Activated T-helper 2 cell treated with anti-CD3 and anti-CD28 coated beads, Interferon-gamma antibody, Interleukin-2, Interleukin-4, amounts not matched to agents 10 μg/mL and 5 μg/mL and 100 μg/mL, durations not matched to agents 14 hours and 24 hours and 36 hours (primary cell): ENCODE data around the gene ENTPD6. TPM values are rescaled to one million over a fixed set of nuclear protein-coding genes. Genes with fewer than 3 reads are reported as not detected.

Source experiments
- DNase-seq: peaks from one replicate; pipeline ENCODE4 v3.0.0; 2021; ENCODE audit warnings: low spot score
- H3K27ac Mint-ChIP-seq: one replicate; pipeline ENCODE4 v1.8.0; 2021; ENCODE audit warnings: mixed read lengths
- H3K27me3 Mint-ChIP-seq: one replicate; pipeline ENCODE4 v1.8.0; 2021; ENCODE audit warnings: low read depth, mixed read lengths
- H3K36me3 Mint-ChIP-seq: one replicate; pipeline ENCODE4 v1.8.0; 2021; ENCODE audit warnings: low read depth, mixed read lengths
- H3K4me1 Mint-ChIP-seq: one replicate; pipeline ENCODE4 v1.8.0; 2021; ENCODE audit warnings: low read depth, mixed read lengths
- H3K4me3 Mint-ChIP-seq: one replicate; pipeline ENCODE4 v1.8.0; 2021; ENCODE audit warnings: low read depth, mild to moderate bottlenecking, moderate library complexity, mixed read lengths
- H3K9me3 Mint-ChIP-seq: one replicate; pipeline ENCODE4 v1.8.0; 2021; ENCODE audit warnings: mixed read lengths
- intact Hi-C: fragments of 100-400 bp; cut with micrococcal nuclease; formaldehyde crosslinking; loops from one replicate; pipeline ENCODE4 v1.15.1; 2023
- total RNA-seq: library from RNA; stranded (reverse); gene quantifications from 2 replicates; pipeline ENCODE4 v1.2.3, GENCODE V29; 2022

Gene ENTPD6
- total RNA-seq, 1 donor from 2014 or later = 48.8 TPM

- Mint-ChIP-seq H3K9me3 (no peaks in the 10 kb centered on the region), H3K4me3 (no peak overlapping the region), H3K27ac (no peak overlapping the region), H3K27me3 (no peaks in the 10 kb centered on the region), H3K4me1 (peaks cover 2% of the 10 kb centered on the region), H3K36me3 (peaks cover 29% of the 10 kb centered on the region)
- no peak for DNase-seq
- intact Hi-C loops = no loop called here
Measured at GRCh38 chr20:25270829-25271251, 75.3 kb downstream of the ENTPD6 start.

DNA sequence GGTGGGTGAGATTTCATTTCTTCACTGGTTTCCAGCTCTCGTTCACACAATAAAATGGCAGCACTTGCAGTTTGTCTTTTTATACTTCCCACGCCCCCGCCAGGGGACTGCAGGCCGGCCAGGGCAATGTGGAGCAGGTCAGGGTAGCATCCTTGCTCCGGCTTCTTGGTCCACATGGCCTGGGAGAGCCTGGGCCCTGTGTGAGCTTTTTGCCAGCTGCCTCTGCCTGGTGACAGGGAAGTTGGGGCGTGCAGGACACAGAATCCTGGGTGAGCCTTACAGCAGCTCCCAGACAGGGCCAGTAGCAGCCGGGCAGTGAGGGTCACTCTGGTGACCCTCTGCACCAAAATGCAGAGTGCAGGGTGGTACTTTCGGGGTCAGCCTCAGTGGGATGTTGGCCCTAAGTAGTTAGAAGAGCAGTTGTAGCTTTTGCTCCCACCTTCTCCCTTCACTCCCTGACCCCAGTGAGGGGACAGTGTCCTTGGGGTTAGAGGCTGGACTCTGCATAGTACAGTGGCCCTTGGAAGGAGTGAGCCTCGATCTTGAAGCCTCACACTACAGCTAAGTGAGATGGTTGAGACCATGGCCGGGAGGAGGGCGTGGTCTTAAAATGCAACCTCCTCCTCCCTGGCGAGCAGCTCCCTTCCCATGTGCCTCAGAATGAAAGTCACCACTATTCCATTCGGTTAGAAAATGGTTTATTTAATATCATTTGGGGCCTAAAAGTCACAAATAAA lies 76.1 kb downstream of the ENTPD6 start:
- no peak overlapping the region for H3K4me3 Mint-ChIP-seq
- H3K9me3 Mint-ChIP-seq = no peaks in the 10 kb centered on the region
- no peaks in the 10 kb centered on the region for H3K27me3 Mint-ChIP-seq
- H3K36me3 Mint-ChIP-seq = peaks cover 29% of the 10 kb centered on the region
- no peak for DNase-seq
- no peak overlapping the region for H3K27ac Mint-ChIP-seq
- H3K4me1 Mint-ChIP-seq = peaks cover 2% of the 10 kb centered on the region
- intact Hi-C loops = no loop called here

DNA sequence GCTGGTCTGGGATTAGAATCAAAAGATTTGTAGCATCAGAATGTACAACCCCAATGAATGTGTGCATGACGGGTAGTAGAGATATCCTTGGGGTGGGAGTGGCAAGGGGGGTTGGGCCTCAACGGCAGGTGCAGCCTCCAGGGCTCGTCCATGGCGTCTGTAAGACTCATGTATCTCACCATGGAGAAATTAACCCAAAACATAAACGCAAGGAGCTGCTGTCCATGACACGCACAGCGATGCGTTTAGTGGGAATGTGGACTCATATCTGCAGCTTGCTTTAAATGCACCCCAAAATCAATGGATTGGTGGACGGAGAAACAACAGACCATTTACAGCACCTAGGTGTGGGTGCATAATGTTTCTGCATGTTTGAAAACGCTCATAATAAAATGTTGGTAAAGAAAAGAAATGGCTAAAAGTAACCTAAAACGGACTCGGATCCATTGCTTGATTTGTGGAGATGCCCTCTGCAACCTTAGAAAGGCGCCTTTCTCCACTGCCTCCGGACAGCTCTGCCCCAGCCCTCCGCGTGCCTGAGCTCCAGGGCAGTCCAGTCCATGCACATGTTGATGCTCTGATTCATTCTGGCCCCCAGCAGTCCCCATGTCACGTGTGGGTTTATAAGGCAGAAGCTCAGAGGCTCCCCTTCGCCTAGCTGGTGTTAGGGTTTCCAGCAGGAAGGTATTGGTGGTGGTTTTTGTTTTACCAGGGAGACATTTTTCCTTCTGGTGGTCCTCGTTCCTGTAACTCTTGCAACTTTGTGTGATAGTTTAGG lies 76.9 kb downstream of the ENTPD6 start:
- H3K36me3 Mint-ChIP-seq = peaks cover 30% of the 10 kb centered on the region
- H3K27me3 Mint-ChIP-seq = no peaks in the 10 kb centered on the region
- no peaks in the 10 kb centered on the region for H3K4me1 Mint-ChIP-seq
- intact Hi-C loops = no loop called here
- H3K27ac Mint-ChIP-seq = no peak overlapping the region
- no peaks in the 10 kb centered on the region for H3K9me3 Mint-ChIP-seq
- DNase-seq = no peak
- no peak overlapping the region for H3K4me3 Mint-ChIP-seq

DNA sequence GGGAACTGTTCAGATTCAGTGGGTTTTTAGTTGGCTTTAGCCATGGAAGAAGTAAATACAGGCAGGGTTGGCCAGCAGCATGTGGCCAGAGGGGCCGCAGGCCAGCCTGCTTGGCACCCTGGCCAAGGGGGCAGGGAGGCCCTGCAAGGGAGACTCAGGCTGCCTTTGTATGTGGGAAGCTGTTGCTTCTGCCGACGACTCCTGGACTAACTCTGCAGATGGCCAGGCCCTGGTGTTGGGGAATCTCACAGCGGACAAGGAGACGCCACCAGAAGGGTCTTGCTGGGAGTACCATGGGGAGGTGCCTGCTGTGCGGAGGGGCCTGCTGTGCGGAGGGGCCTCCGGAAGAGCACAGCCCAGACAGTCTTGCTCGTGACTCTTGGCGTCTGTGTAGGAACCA lies 77.5 kb downstream of the ENTPD6 start:
- Mint-ChIP-seq H3K4me3 (no peak overlapping the region), H3K36me3 (peaks cover 33% of the 10 kb centered on the region), H3K9me3 (no peaks in the 10 kb centered on the region), H3K27ac (no peak overlapping the region), H3K27me3 (no peaks in the 10 kb centered on the region), H3K4me1 (no peaks in the 10 kb centered on the region)
- DNase-seq = no peak
- intact Hi-C loops = no loop called here

DNA sequence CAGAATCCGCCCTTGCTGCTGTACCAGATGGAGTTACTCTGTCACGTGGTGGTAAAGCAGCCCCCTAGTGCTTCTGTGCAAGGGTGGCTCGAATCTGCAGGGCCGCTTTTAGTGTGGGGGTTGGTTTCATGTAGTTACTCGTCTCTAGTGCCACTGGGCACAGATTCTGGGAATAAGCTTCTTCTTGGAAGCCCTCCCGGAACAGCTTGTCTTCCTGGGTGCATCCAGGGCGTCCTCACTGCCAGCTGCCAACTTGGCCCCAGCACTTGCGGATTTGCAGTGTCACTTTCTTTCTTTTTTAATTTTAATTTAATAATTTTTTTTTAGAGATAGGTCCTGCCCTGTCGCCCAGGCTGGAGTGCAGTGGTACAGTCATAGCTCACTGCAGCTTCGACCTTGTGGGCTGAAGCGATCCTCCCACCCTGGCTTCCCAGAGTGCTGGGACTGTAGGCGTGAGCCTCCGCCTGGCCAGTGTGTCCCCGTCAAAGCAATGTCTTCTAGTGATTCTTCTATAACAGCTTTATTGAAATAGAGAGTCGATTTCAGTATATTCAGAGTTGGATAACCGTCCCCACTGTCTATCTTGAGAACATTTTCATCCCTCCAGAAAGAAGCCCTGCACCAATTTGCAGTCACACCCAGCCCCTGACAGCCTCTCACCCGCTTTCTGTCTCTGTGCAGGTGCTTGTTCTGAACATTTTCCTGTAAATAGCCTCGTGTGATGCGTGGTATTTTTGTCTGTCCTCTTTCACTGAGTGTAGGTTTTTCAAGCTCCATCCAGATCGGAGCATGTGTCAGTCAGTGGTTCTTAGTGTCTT lies 78.2 kb downstream of the ENTPD6 start:
- peaks cover 32% of the 10 kb centered on the region for H3K36me3 Mint-ChIP-seq
- no peaks in the 10 kb centered on the region for H3K4me1 Mint-ChIP-seq
- no peak overlapping the region for H3K27ac Mint-ChIP-seq
- intact Hi-C loops = no loop called here
- H3K4me3 Mint-ChIP-seq = no peak overlapping the region
- H3K9me3 Mint-ChIP-seq = no peaks in the 10 kb centered on the region
- no peaks in the 10 kb centered on the region for H3K27me3 Mint-ChIP-seq
- DNase-seq = no peak

DNA sequence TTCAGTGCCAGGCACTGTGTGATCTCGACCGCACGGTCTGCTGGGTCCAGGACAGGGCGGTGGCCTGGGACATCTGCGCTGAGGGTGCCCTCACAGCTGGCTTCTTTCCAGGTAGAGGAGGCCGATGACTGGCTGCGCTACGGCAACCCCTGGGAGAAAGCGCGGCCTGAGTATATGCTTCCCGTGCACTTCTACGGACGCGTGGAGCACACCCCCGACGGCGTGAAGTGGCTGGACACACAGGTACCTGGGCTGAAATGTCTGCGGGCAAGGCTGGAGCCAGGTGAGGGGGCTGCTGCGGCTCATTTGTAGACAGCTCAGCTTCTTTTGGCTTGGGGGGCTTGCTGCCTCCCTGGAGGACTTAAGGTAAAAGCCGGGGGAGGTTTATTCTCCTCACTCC lies 79.0 kb downstream of the ENTPD6 start:
- no peak overlapping the region for H3K27ac Mint-ChIP-seq
- peaks cover 28% of the 10 kb centered on the region for H3K36me3 Mint-ChIP-seq
- no peak overlapping the region for H3K4me3 Mint-ChIP-seq
- intact Hi-C loops = no loop called here
- H3K27me3 Mint-ChIP-seq = no peaks in the 10 kb centered on the region
- no peaks in the 10 kb centered on the region for H3K9me3 Mint-ChIP-seq
- H3K4me1 Mint-ChIP-seq = no peaks in the 10 kb centered on the region
- no peak for DNase-seq

GRCh38 chr20:25274891-25275812 lies 79.6 kb downstream of the ENTPD6 start:
- intact Hi-C loops = no loop called here
- Mint-ChIP-seq H3K27me3 (no peaks in the 10 kb centered on the region), H3K36me3 (peaks cover 24% of the 10 kb centered on the region), H3K4me3 (no peak overlapping the region), H3K4me1 (no peaks in the 10 kb centered on the region), H3K9me3 (no peaks in the 10 kb centered on the region), H3K27ac (no peak overlapping the region)
- DNase-seq = no peak

DNA sequence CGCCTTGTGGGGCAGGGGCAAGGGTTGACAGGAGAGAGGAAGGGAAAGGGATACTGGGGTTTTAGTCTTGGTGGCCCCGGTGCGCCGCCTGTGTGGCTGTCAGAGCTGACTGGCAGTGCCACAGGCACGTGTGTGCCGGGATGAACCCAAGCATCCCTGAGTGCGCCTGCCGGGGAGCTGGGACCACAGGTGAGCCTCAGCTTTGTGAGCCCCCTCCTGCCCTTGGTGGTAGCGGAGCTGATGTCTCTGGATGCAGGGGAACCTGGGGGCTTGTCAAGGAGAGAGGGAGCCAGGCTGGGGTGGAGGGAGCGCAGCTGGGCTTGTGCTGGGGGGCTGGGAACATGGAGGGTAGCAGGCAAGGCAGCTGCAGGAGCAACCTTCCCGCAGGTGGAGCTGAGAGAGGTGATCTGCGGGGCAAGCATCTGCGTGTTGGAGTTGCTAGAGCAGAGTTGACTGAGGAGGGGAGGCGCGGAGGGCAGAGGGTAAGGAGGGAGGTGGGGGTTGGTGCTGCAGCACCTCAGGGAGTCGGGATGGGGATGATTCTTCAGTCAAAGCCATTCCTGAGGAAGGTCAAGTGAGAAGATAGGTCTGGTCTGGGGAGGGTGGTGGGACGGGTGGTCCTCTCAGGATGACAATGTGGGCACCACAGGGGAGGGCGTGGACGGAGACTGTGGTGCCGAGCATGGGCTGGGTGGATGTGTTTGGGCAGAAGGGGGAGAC lies 80.5 kb downstream of the ENTPD6 start:
- Mint-ChIP-seq H3K4me3 (no peak overlapping the region), H3K27me3 (no peaks in the 10 kb centered on the region), H3K4me1 (no peaks in the 10 kb centered on the region), H3K9me3 (no peaks in the 10 kb centered on the region), H3K27ac (no peak overlapping the region), H3K36me3 (peaks cover 24% of the 10 kb centered on the region)
- no peak for DNase-seq
- intact Hi-C loops = no loop called here

Other genes with a start within 250 kb of the ENTPD6 start
- 115 and 121 TPM in 2 replicates for gene CST7, start 246.4 kb upstream of the ENTPD6 start, total RNA-seq
- 48.5 and 48.8 TPM in 2 replicates for gene APMAP, start 203.0 kb upstream of the ENTPD6 start, total RNA-seq
- 15.1 and 15.5 TPM in 2 replicates for gene ACSS1, start 137.6 kb upstream of the ENTPD6 start, total RNA-seq
- gene VSX1, start 113.6 kb upstream of the ENTPD6 start, total RNA-seq = not detected in 2 replicates
- 34.5 and 37.1 TPM in 2 replicates for gene PYGB, start 52.4 kb downstream of the ENTPD6 start, total RNA-seq
- gene ABHD12, start 195.1 kb downstream of the ENTPD6 start, total RNA-seq = 29.0 and 29.5 TPM in 2 replicates
- gene GINS1, start 212.0 kb downstream of the ENTPD6 start, total RNA-seq = 33.5 and 36.3 TPM in 2 replicates